Lower leg skin (tissue), 3 donors: ENCODE measurements around the gene DENND1C.

Experiments
- CTCF ChIP-seq, 3 donors: fragments of 450-650 bp; IDR thresholded peaks; one replicate each; pipeline ENCODE4 v1.5.1; 2016; ENCODE audit warnings: antibody characterized with exemption in 3 of 3, mild to moderate bottlenecking in 3 of 3, moderate library complexity in 2 of 3
- POLR2A ChIP-seq, 2 donors: fragments of 450-650 bp; IDR thresholded peaks; one replicate each; pipeline ENCODE4 v1.6.1; 2016 to 2017; ENCODE audit warnings: antibody characterized with exemption in 2 of 2, mild to moderate bottlenecking in 1 of 2, moderate library complexity in 1 of 2

- TF ChIP-seq CTCF (IDR thresholded peaks at IDR 0.05): no peak
- TF ChIP-seq POLR2A (IDR thresholded peaks at IDR 0.05): no peak
Measured at GRCh38 chr19:6452223-6452614, 29.4 kb downstream of the DENND1C start.
